GM18502 (cell line): ENCODE measurements around the gene FST.
A peak's percentile ranks its signal among the peaks of the same experiment; 100 is the strongest.

Experiments used
- ATAC-seq: cut with Tn5 transposase; IDR thresholded peaks from one replicate; pipeline ENCODE4 v1.9.1; 2021; ENCODE audit warnings: mild to moderate bottlenecking; ENCODE audit not compliant: unreplicated experiment, poor library complexity

The FST gene

DNA sequence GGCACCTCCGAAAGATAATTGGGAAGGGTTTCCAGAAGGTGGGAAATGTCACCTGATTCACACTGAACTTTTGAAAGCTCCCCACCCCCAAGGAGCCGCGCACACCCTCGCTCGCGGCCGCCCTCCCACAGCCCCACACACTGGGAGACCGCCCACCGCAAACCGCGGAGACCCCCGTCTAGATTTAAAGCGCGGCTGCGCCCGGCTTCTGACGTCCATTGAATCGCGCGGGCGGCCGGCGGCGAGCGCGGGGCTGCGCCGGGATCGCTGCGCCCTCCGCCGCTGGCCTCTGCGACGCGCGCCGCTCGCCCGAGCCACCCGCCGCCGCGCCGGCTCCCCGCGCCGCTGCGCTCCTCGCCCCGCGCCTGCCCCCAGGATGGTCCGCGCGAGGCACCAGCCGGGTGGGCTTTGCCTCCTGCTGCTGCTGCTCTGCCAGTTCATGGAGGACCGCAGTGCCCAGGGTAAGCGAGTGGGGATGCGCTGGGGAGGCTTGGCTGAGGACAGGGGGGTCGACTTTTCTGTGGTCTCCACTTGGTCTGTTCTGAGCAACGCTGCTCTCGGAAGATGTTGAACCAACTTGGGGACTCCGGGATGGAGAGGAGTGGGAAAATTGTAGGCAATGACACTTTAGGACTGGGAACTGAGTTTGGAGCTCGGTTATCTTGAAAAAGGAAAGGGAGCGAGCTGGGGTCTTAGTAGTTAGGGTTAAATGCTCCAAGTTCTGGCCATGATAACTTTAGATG lies at the start of gene FST:
TSS of gene FST (plus strand) at position 214 of the 743 bp plus-strand sequence. CDS start at position 377, 163 bp downstream.
- no peak for ATAC-seq

DNA sequence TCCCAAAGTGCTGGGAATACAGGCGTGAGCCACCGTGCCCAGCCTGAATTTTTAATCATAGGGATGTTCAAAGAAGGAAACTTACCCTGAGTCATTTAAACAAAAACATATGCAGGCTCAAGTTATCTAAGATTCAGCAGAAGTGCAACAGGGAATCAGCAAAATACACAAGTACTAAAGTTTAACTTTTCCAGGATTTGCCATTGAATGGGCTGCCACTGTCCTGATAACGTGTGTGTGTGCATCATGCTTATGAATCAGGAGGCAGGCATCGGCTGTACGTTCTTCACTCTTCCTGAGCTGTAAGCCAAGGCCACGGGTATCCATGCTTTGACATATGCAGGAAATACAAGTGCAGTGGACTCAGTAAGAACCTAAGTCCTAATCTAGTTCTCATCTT lies 48.8 kb upstream of the FST start:
- no peak for ATAC-seq

GRCh38 chr5:53433026-53433425 lies 47.4 kb upstream of the FST start:
- no peak for ATAC-seq

DNA sequence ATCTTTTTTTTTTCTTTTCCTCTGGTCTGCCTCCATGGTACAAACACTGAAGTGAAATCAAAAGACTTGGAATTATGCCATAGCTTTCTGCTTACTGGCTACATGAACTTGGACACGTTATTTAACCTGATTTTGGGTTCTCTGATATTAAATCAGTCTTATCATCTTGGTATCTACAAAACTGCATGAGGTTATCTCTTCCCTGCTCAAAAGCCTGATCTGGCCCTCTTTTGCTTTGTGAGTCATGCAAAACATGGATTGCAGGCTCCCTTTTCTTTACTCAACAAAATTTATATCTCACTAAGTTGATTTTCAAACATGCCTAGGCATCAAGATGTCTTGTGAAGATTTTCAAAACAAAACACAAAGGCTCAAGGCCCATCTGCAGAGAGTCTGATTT lies 45.9 kb upstream of the FST start:
- no peak for ATAC-seq

- no peak for ATAC-seq
Observed at GRCh38 chr5:53436480-53437191, 43.8 kb upstream of the FST start.

- ATAC-seq, result no peak
Observed at GRCh38 chr5:53438079-53438478, 42.4 kb upstream of the FST start.

DNA sequence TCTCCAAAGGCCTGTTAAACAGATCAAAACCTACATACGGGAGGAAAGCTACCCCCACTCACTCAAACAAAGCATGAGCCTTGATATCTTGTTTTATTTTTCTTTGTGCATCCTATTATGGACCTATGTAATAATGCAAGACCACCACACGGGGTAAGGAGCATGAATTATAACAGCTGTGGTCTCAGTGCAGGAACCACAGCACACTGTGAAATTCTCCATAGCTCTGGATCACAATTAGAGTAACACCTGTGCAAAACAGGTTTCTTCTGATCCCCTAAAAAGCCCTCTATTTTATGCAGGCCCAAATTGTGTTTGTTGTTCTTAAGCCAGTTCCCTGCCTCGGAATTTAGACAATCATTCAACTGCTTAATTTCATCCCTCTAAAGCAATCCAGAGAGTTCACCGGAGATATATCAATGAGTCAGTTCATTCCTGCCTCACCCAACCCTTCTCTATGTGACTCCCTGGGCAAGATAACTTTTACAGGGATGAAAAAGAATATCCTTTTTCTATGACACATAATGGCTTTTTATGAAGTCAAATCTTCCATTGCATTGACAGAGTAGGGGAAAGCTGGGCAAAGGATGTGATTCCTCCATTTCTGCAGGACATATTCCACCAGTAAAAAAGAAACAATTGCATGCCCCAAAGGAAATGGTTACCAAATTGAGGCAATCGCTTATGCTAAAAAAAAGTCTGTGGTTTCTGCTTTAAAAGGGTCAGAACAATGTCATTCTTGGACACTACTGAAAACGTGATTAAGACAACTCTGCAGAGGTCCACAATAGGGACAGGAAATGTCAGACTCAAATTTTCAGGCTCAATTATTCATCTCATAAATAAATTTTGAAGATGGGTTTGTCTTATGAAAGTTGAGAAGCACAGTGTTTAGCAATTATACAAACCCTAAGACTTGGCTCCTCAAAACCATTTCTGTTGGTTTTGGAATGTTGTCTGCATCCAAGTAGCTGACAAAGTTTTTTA lies 41.6 kb upstream of the FST start:
- ATAC-seq, result no peak

GRCh38 chr5:53442961-53443360 lies 37.5 kb upstream of the FST start:
- no peak for ATAC-seq

DNA sequence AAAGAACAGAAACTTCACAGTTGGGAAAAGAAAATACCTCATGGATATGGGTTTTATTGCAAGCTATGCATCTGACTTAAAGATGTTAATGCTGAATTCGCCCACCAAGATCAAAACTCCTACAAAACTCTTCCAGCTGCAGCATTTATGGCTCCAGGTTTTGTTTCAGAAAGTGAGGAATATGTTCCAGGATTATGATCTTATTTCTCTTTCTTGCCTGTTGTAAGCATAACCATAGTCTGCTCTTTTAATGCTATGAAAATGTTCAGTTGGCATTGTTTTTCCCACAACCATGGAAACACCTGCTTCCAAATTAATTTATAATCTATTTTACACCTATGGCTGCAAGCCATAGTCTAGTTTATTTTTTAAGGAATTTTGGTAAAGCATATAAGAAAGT lies 34.9 kb upstream of the FST start:
- ATAC-seq, result no peak

DNA sequence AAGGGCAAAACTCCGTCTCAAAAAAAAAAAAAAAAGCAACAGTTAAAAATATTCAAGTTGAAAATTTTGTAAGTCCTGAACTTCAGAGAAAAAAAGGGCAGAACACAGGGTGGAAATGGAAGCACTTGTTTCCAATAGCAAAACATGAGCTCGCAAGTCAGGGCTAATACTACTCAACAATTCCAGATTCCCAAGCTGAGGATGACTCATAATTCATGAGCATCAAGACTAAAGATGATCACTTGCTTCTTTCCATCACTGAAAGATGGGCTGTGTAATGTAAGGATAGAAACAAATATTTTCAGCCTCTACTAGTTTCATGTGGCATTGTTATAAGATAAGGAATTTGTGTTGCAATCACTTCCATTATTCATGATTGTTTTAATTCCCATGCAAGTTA lies 33.5 kb upstream of the FST start:
- no peak for ATAC-seq

DNA sequence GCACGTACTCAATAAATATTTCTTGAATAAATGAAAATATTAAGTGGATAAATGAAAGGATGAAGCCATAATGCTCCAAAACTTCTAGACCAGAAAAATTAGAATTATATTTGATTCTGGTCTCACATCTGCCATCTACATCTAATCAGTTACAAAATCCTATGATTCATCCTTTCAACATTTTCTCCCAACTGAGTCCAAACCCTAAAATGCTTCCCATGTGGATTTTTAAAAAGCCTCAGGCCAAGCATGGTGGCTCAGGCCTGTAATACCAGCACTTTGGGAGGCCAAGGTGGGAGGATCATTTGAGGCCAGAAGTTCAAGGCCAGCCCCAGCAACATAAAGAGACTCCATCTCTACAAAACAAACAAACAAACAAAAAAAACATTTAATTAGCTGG lies 31.6 kb upstream of the FST start:
- no peak for ATAC-seq

- no peak for ATAC-seq
Observed at GRCh38 chr5:53453898-53454718, 26.3 kb upstream of the FST start.

DNA sequence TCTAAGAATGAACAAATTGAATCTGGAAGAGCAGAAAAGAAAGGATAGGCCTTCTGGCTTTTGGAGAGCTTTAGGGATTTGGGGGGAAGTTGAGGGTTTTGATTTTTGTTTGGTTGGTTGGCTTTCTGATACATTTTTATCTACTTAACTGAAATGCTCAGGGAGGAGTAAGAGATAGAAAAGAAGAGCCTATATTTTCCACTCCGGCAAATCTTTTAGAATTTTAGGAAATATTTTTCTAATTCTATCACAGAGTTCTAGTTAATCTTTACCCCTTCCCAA lies 25.8 kb upstream of the FST start:
- no peak for ATAC-seq

DNA sequence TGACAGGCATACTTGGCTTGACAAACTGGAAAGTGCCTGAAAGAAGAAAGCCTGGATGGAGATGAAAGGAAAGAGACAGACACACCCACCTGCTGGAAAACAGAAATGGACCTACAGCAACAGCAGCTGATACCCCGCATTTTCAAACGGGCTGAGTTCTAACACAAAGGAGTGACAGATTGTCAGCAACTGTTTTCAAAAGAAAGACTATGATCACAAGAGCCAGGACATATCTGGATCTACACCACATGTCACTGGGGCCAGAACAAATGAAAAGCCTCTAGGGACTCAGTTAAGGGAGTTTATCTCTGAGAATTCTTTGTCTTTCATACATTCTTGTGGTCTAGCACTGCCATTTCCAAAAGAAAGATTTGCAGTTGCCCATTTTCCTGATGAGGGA lies 24.1 kb upstream of the FST start:
- ATAC-seq, result no peak

DNA sequence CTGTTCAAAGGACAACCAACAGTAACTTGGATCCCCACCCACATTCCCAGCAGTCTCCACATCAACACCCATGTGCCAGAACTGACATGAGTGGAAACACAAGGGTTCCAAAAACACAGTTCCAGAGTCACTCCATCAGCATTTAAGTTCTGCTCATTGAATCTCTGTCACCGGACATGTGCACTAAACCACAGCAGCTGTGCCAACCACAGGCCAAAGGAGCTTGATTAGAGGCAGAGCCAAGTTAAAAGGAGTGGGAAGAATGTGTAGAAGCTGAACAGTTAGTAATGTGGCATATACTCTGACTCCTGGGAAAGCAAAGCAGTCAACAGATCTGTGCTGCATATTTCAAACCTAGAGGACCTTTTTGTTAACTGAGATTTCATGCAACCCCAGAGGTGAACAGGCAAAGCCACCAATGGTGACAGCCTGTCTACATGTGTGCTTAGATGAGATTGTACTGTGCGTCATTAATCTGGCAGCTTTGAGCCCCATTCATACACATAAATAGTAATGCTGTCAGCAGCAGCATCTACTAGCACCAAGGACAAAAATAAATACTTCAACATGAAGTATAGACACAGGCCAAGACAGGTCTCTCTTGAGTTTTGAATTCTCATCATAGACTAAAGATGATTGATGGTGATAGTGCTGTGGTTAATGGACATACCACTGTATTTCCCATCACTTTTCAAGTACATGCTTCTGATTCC lies 16.4 kb upstream of the FST start:
- ATAC-seq, result no peak

DNA sequence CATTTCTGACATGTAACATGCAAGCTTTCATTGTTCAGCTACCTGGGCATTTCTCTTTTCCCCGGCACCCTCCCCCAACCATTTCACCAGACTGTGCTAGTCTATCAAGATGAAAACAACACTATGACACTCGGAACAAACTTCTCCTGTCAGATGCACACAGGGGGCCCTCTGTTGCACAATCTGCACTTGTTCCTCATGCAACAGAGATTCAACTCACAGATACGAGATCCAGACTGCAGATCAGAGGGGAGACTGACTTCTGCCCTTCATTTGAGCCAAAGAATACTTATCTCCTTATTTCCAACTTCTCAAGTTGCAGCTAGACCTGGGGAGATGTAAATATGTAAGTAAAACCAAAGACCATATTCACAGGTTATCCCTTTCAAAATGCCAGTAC lies 15.7 kb upstream of the FST start:
- no peak for ATAC-seq

GRCh38 chr5:53469946-53470687 lies 10.3 kb upstream of the FST start:
- ATAC-seq, result peak; percentile 67

- no peak for ATAC-seq
Observed at GRCh38 chr5:53472279-53472678, 8.2 kb upstream of the FST start.
